Activated naive CD4-positive, alpha-beta T cell (primary cell): ENCODE measurements around the gene MCRIP2.

Source experiments
- DNase-seq, 4 experiments: peaks; one replicate each; lab custom pipeline; 2025; lab: John Stamatoyannopoulos, UW

Gene MCRIP2

GRCh38 chr16:616733-617586 is 24.7 kb upstream of the MCRIP2 start:
- no peak for DNase-seq

- DNase-seq, result no peak
Observed at GRCh38 chr16:617855-618254, 23.8 kb upstream of the MCRIP2 start.

GRCh38 chr16:619476-620100 is 22.0 kb upstream of the MCRIP2 start:
- DNase-seq, result no peak

DNA sequence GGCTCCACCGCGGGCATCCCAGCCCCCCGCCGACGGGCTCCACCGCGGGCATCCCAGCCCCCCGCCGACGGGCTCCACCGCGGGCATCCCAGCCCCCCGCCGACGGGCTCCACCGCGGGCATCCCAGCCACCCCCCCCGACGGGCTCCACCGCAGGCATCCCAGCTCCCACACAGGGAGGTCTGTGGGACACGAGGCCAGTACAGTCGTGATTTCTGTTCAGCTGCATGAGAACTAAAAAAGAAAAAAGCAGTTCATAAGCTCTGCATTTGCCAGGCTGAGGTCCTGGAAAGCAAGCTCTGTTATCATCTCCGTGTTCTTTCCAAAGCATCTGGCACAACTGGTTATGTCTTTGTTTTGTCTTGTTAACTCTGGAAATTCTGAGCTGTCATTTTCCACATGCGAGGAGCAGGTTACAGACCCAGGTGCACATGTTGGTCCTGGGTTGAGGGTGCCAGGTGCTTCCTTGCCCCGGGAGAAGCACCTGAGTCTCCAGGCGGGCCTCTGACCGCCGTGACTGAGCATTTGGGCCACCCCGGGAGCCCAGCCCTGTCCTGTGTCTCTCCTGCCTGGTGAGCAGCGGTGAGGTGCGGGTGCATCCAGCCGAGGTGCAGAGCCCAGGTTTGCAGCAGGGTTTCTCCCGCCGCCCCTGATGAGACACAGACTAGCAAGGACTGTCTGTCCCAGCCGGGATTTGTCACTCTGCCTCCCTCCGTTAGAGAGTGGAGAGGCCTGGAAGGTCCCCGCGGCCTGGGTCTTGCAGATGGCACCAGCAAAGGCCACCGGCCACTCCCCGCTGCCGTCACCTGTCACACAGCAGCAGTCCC is 20.7 kb upstream of the MCRIP2 start:
- DNase-seq, result no peak

- no peak for DNase-seq
Observed at GRCh38 chr16:621526-622105, 20.0 kb upstream of the MCRIP2 start.

DNA sequence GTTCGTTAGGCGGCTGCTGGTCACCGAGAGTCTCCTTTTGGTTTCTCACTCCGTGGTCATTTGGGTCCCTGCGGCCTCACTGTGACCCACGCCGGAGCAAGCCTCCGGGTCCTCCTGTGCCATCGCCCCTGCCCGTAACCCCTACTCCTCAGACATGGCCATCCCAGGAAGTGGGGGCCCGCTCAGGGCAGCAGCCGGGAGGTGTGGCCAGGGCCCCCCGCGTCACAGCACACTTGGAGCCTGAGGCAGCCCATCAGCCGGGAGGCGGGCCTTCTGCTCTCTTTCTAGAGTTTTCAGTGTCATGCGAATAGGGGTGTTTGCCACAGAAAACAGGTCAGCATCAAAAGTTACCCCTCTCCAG is 18.7 kb upstream of the MCRIP2 start:
- DNase-seq, result no peak

- DNase-seq, result no peak
Observed at GRCh38 chr16:624526-625070, 17.0 kb upstream of the MCRIP2 start.

DNA sequence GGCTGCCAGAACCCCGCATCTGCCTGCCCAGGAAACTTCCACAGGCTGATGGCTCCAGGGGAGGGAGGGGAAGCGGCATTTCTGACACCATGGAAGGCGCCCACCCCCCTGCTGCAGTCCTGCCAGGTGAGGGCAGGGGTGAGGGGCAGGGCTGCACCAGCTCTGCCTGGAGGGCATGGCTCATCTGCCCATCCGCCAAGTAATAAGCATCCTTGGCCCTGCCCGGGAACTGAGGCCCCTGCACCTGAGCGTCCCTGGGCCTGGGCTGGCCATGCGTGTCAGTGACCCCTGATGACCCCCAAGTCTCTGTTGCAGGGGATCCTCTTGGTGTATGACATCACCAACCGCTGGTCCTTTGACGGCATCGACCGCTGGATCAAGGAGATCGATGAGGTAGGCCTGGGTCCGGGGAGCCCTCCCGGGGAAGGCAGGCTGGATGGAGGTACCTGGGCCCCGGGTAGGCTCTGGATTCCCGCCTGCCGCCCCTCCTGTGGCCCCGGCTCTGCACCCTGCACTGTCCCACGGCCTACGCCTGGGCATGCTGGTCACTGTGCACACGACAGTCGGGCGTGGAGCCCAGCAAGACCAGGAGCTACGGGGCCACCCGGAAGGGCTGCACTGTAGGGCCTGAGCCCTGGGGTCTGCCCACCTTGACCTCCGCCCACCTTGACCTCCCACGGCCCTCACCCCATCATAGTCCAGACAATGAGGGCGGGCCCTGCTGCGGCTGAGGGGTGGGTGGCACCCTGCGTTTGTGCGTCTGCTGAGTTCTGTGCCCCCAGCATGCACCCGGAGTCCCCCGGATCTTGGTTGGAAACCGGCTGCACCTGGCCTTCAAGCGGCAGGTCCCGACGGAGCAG is 16.3 kb upstream of the MCRIP2 start:
- no peak for DNase-seq

- no peak for DNase-seq
Observed at GRCh38 chr16:625977-626765, 15.5 kb upstream of the MCRIP2 start.

- no peak for DNase-seq
Observed at GRCh38 chr16:626787-627453, 14.7 kb upstream of the MCRIP2 start.

- no peak for DNase-seq
Observed at GRCh38 chr16:627454-628239, 14.0 kb upstream of the MCRIP2 start.

- no peak for DNase-seq
Observed at GRCh38 chr16:628321-629061, 13.1 kb upstream of the MCRIP2 start.

GRCh38 chr16:629185-629832 is 12.3 kb upstream of the MCRIP2 start:
- no peak for DNase-seq

GRCh38 chr16:629833-630248 is 11.8 kb upstream of the MCRIP2 start:
- no peak for DNase-seq

- no peak for DNase-seq
Observed at GRCh38 chr16:630249-630814, 11.3 kb upstream of the MCRIP2 start.

- DNase-seq, result no peak
Observed at GRCh38 chr16:630815-631405, 10.7 kb upstream of the MCRIP2 start, which contains the start of gene WFIKKN1. TSS of gene WFIKKN1 (plus strand) at chr16:630985. CDS start at chr16:631254, 269 bp downstream.
